SK-N-SH (cell line): ENCODE results near the gene LRRC1. TPM values are rescaled to one million over a fixed set of nuclear protein-coding genes. Genes with fewer than 3 reads are reported as not detected.

ENCODE experiments used
- CTCF ChIA-PET: fragments of 300-600, 350-600 bp; formaldehyde crosslinking; extraction: SDS; loops from one replicate; lab custom pipeline; 2021; lab: Yijun Ruan, JAX
- POLR2A ChIA-PET: fragments of 350-600 bp; sonication (Branson Sonifier 250); formaldehyde crosslinking; extraction: SDS; loops from one replicate; lab custom pipeline; 2020; ENCODE audit warnings: antibody characterized with exemption, inconsistent platforms; lab: Yijun Ruan, JAX
- DNase-seq: peaks from one replicate; pipeline ENCODE4 v3.0.0; 2012
- H2AFZ ChIP-seq: fragments of 200-600 bp; sonication (generic); 2 replicates; pipeline ENCODE4 v1.8.1; 2016; ENCODE audit warnings: antibody characterized with exemption, mild to moderate bottlenecking, low read depth
- H3F3A ChIP-seq: fragments of 200-600 bp; sonication (generic); replicated peaks from 2 replicates; pipeline ENCODE3; 2016; ENCODE audit warnings: antibody characterized with exemption, mild to moderate bottlenecking; ENCODE audit not compliant: insufficient read depth
- H3K27ac ChIP-seq, 2 experiments: fragments of 200-500 bp in 1 of 2; fragments of 200-600 bp in 1 of 2; sonication (Bioruptor generic) in 1 of 2; sonication (generic), shearing (Covaris generic) in 1 of 2; 2 replicates each; pipeline versions ENCODE4 v1.5.1 to v1.6.1; 2014 to 2016; ENCODE audit warnings: low read depth in 2 of 2, inconsistent platforms in 1 of 2, low read length in 1 of 2, mild to moderate bottlenecking in 1 of 2, mixed read lengths in 1 of 2
- H3K27me3 ChIP-seq: fragments of 200-600 bp; sonication (generic), shearing (Covaris generic); 2 replicates; pipeline ENCODE4 v1.6.1; 2016; ENCODE audit warnings: mixed run types; ENCODE audit not compliant: insufficient read depth
- H3K36me3 ChIP-seq, 2 experiments: fragments of 200-500 bp in 1 of 2; fragments of 200-600 bp in 1 of 2; sonication (Bioruptor generic) in 1 of 2; sonication (generic) in 1 of 2; replicated peaks in 1 of 2; 2 replicates each; pipeline versions ENCODE3 to v1.5.1; 2014 to 2016; ENCODE audit warnings: low read length in 1 of 2, mild to moderate bottlenecking in 1 of 2; ENCODE audit not compliant: insufficient read depth in 2 of 2, control insufficient read depth in 1 of 2
- H3K4me1 ChIP-seq, 2 experiments: fragments of 200-500 bp in 1 of 2; fragments of 200-600 bp in 1 of 2; sonication (Bioruptor generic) in 1 of 2; sonication (generic), shearing (Covaris generic) in 1 of 2; 2 replicates each; pipeline versions ENCODE4 v1.5.1 to v1.6.1; 2014 to 2016; ENCODE audit warnings: low read depth in 1 of 2, low read length in 1 of 2, mixed run types in 1 of 2; ENCODE audit not compliant: insufficient read depth in 2 of 2, control insufficient read depth in 1 of 2
- H3K4me2 ChIP-seq: fragments of 200-600 bp; sonication (generic), shearing (Covaris generic); 2 replicates; pipeline ENCODE4 v1.6.1; 2017; ENCODE audit warnings: mixed run types
- H3K4me3 ChIP-seq, 2 experiments: fragments of 200-500 bp in 1 of 2; fragments of 200-600 bp in 1 of 2; sonication (Bioruptor generic) in 1 of 2; sonication (generic), shearing (Covaris generic) in 1 of 2; 2 replicates each; pipeline versions ENCODE4 v1.5.1 to v1.8.1; 2014 to 2016; ENCODE audit warnings: low read depth in 2 of 2, inconsistent platforms in 1 of 2, low read length in 1 of 2, mild to moderate bottlenecking in 1 of 2, mixed read lengths in 1 of 2, moderate library complexity in 1 of 2
- H3K79me2 ChIP-seq: fragments of 200-600 bp; sonication (generic); 2 replicates; pipeline ENCODE4 v1.8.1; 2017; ENCODE audit warnings: mild to moderate bottlenecking; ENCODE audit not compliant: insufficient read depth
- H3K9ac ChIP-seq: fragments of 200-600 bp; sonication (generic); 2 replicates; pipeline ENCODE4 v1.6.1; 2017; ENCODE audit warnings: mixed run types
- H3K9me2 ChIP-seq: fragments of 200-600 bp; sonication (generic); 2 replicates; pipeline ENCODE4 v1.6.1; 2017; ENCODE audit warnings: mixed run types
- H3K9me3 ChIP-seq: fragments of 200-600 bp; sonication (generic); 2 replicates; pipeline ENCODE4 v1.6.1; 2017; ENCODE audit warnings: mixed run types, mild to moderate bottlenecking, moderate library complexity
- H4K20me1 ChIP-seq: fragments of 200-600 bp; sonication (generic); 2 replicates; pipeline ENCODE4 v1.6.1; 2017; ENCODE audit warnings: mild to moderate bottlenecking, mixed run types; ENCODE audit not compliant: insufficient read depth
- ELF1 ChIP-seq: IDR thresholded peaks from 2 replicates; pipeline ENCODE4 v1.4.0; 2012
- EP300 ChIP-seq, 2 experiments: IDR thresholded peaks; 2 replicates each; pipeline versions ENCODE4 v1.4.0 to v1.6.1; 2012; ENCODE audit warnings: borderline replicate concordance in 1 of 2, low read depth in 1 of 2, low read length in 1 of 2
- FOSL2 ChIP-seq: IDR thresholded peaks from 2 replicates; pipeline ENCODE4 v1.4.0; 2012; ENCODE audit warnings: low read depth, mild to moderate bottlenecking, moderate library complexity, borderline replicate concordance
- FOXM1 ChIP-seq: IDR thresholded peaks from 2 replicates; pipeline ENCODE4 v1.4.0; 2012; ENCODE audit warnings: low read depth, mild to moderate bottlenecking
- GABPA ChIP-seq: IDR thresholded peaks from 2 replicates; pipeline ENCODE4 v1.4.0; 2012; ENCODE audit warnings: low read depth, mild to moderate bottlenecking
- IRF3 ChIP-seq: fragments of 150-350 bp; IDR thresholded peaks from 2 replicates; pipeline ENCODE4 v1.6.1; 2016; ENCODE audit warnings: mild to moderate bottlenecking, low read depth, low read length
- MAX ChIP-seq: IDR thresholded peaks from 2 replicates; pipeline ENCODE4 v1.4.0; 2012; ENCODE audit warnings: low read depth
- MEF2A ChIP-seq: IDR thresholded peaks from 2 replicates; pipeline ENCODE4 v1.4.0; 2012; ENCODE audit warnings: low read depth, borderline replicate concordance
- MXI1 ChIP-seq: IDR thresholded peaks from 2 replicates; pipeline ENCODE4 v1.6.1; 2012; ENCODE audit warnings: mild to moderate bottlenecking, low read depth, low read length, improper control_type of control experiment
- NFIC ChIP-seq: IDR thresholded peaks from 2 replicates; pipeline ENCODE4 v1.4.0; 2012; ENCODE audit warnings: borderline replicate concordance
- PBX3 ChIP-seq: IDR thresholded peaks from 2 replicates; pipeline ENCODE4; 2012
- POLR2AphosphoS5 ChIP-seq: IDR thresholded peaks from 2 replicates; pipeline ENCODE4 v1.6.1; 2012; ENCODE audit warnings: low read depth, low read length
- RAD21 ChIP-seq: IDR thresholded peaks from 2 replicates; pipeline ENCODE4 v1.6.1; 2012; ENCODE audit warnings: mild to moderate bottlenecking, low read length
- RFX5 ChIP-seq: IDR thresholded peaks from 2 replicates; pipeline ENCODE4 v1.6.1; 2012; ENCODE audit warnings: mild to moderate bottlenecking, improper control_type of control experiment, low read length
- SIN3A ChIP-seq: IDR thresholded peaks from 2 replicates; pipeline ENCODE4 v1.6.1; 2012; ENCODE audit warnings: low read depth, mild to moderate bottlenecking, low read length, moderate library complexity, borderline replicate concordance
- SMC3 ChIP-seq: IDR thresholded peaks from 2 replicates; pipeline ENCODE4 v1.6.1; 2012; ENCODE audit warnings: low read depth, low read length, improper control_type of control experiment
- TAF1 ChIP-seq: IDR thresholded peaks from 2 replicates; pipeline ENCODE4 v1.6.1; 2012; ENCODE audit warnings: low read depth, mild to moderate bottlenecking, low read length, moderate library complexity, borderline replicate concordance
- USF1 ChIP-seq: IDR thresholded peaks from 2 replicates; pipeline ENCODE4 v1.4.0; 2012; ENCODE audit warnings: low read depth, borderline replicate concordance
- USF2 ChIP-seq: fragments of 150-350 bp; IDR thresholded peaks from 2 replicates; pipeline ENCODE4 v1.6.1; 2017; ENCODE audit warnings: antibody characterized with exemption, low read length, low read depth, borderline replicate concordance
- YY1 ChIP-seq: IDR thresholded peaks from 2 replicates; pipeline ENCODE4 v1.4.0; 2012; ENCODE audit warnings: low read depth, mild to moderate bottlenecking
- ZBTB33 ChIP-seq: IDR thresholded peaks from 2 replicates; pipeline ENCODE4 v1.4.0; 2012; ENCODE audit warnings: low read depth, borderline replicate concordance
- WGBS: methylation state at CpG from one replicate; pipeline ENCODE4 v1.1.6; 2017; ENCODE audit warnings: low lambda C conversion rate; 5-methylcytosine and 5-hydroxymethylcytosine counted together
- polyA plus RNA-seq, 3 experiments: library from polyadenylated mRNA; depleted of rRNA; stranded (reverse); fragments of >200 nt; gene quantifications; 2 replicates each; pipeline ENCODE4 v1.2.3, GENCODE V29; 2012

Gene LRRC1
- polyA plus RNA-seq, 1 of the 3 experiments (the other 2 are of a cell fraction): 0.84 TPM

- Histone ChIP-seq H3K4me3 (no peak overlapping the region), H2AFZ (no peak overlapping the region), H3K9me2 (no peaks in the 10 kb centered on the region), H3K4me1 (no peaks in the 10 kb centered on the region), H3K79me2 (no peaks in the 10 kb centered on the region), H3K9ac (no peak overlapping the region), H3F3A (no peaks in the 10 kb centered on the region), H3K27me3 (no peaks in the 10 kb centered on the region), H4K20me1 (no peaks in the 10 kb centered on the region), H3K36me3 (no peaks in the 10 kb centered on the region), H3K27ac (no peak overlapping the region), H3K9me3 (no peaks in the 10 kb centered on the region), H3K4me2 (no peak overlapping the region)
- 42% methylated on average over 3 of the region's 3 CpGs for WGBS
- DNase-seq: no peak
- TF ChIP-seq RAD21 (no peak), TAF1 (no peak)
- POLR2A ChIA-PET: no interaction called here
- CTCF ChIA-PET: no interaction called here
These were observed 34.3 kb downstream of the LRRC1 start for GRCh38 chr6:53828966-53829697.

- Histone ChIP-seq H3K4me3 (no peak overlapping the region), H3K9me2 (no peaks in the 10 kb centered on the region), H3K79me2 (no peaks in the 10 kb centered on the region), H3K27ac (no peak overlapping the region), H4K20me1 (no peaks in the 10 kb centered on the region), H3K36me3 (no peaks in the 10 kb centered on the region), H3K9me3 (no peaks in the 10 kb centered on the region), H2AFZ (no peak overlapping the region), H3F3A (no peaks in the 10 kb centered on the region), H3K4me2 (no peak overlapping the region), H3K9ac (no peak overlapping the region), H3K27me3 (no peaks in the 10 kb centered on the region), H3K4me1 (no peaks in the 10 kb centered on the region)
- no peak for DNase-seq
- WGBS: 22% methylated on average over 5 of the region's 5 CpGs
- POLR2A ChIA-PET: no interaction called here
- CTCF ChIA-PET: no interaction called here
- TF ChIP-seq YY1 (no peak), ELF1 (no peak), POLR2AphosphoS5 (no peak), MEF2A (no peak), USF1 (no peak), GABPA (no peak), FOSL2 (no peak), RFX5 (no peak), MXI1 (no peak), EP300 (IDR thresholded peaks at IDR 0.05; ENCODE audit: borderline replicate concordance in 1 of 2, low read depth in 1 of 2, low read length in 1 of 2) (no peak), SIN3A (no peak), USF2 (no peak), PBX3 (no peak), SMC3 (no peak), MAX (no peak), IRF3 (no peak), ZBTB33 (no peak), FOXM1 (no peak), NFIC (no peak)
These were observed 35.0 kb downstream of the LRRC1 start for GRCh38 chr6:53829698-53830221.
